ENCODE results near the gene SH2D5.

Gene SH2D5

GRCh38 chr1:20684050-20684620, 48.4 kb downstream of the SH2D5 start:
- Histone ChIP-seq H3K36me3 (ENCODE audit: control insufficient read depth in 2 of 2, insufficient read depth in 1 of 2, low read length in 2 of 2) (peaks cover 0 to 5% of the 10 kb centered on the region in 2 experiments; a peak in 1 of 3 replicates), H3K4me3 (ENCODE audit: low read depth, low read length) (no peak overlapping the region), H3K27ac (ENCODE audit: extremely low read depth, low read depth, low read length) (no peak overlapping the region), H3K4me1 (ENCODE audit: control insufficient read depth, insufficient read depth, low read length) (no peaks in the 10 kb centered on the region), H3K9me3 (ENCODE audit: control insufficient read depth, insufficient read depth, low read depth, low read length) (no peaks in the 10 kb centered on the region)
- no peak for TF ChIP-seq ZNF311 (tag by site-specific recombination; IDR thresholded peaks at IDR 0.05; ENCODE audit: borderline replicate concordance)
- no peak for TF ChIP-seq ZNF10 (tag by site-specific recombination; IDR thresholded peaks at IDR 0.05)
- no peak for TF ChIP-seq ZNF426 (tag by site-specific recombination; IDR thresholded peaks at IDR 0.05)
- no peak for TF ChIP-seq TCF7L2 (IDR thresholded peaks at IDR 0.05; ENCODE audit: borderline replicate concordance, low read depth, low read length)
- no peak for TF ChIP-seq SCRT1 (tag by site-specific recombination; IDR thresholded peaks at IDR 0.05; ENCODE audit: borderline replicate concordance)
- no peak for TF ChIP-seq ZFP41 (tag by site-specific recombination; IDR thresholded peaks at IDR 0.05; ENCODE audit: borderline replicate concordance)
- TF ChIP-seq ZBTB6 (tag by site-specific recombination; IDR thresholded peaks at IDR 0.05): no peak
- TF ChIP-seq PRDM6 (tag by site-specific recombination; IDR thresholded peaks at IDR 0.05): no peak
- TF ChIP-seq EGR2 (tag by site-specific recombination; IDR thresholded peaks at IDR 0.05; ENCODE audit: low read depth): no peak
- TF ChIP-seq SCRT2 (tag by site-specific recombination; IDR thresholded peaks at IDR 0.05): no peak
- TF ChIP-seq ZNF596 (tag by site-specific recombination; IDR thresholded peaks at IDR 0.05): no peak
- no peak for TF ChIP-seq ZNF133 (tag by site-specific recombination; IDR thresholded peaks at IDR 0.05)
- no peak for TF ChIP-seq ZNF449 (tag by site-specific recombination; IDR thresholded peaks at IDR 0.05)
- TF ChIP-seq ZNF837 (tag by site-specific recombination; IDR thresholded peaks at IDR 0.05): no peak
- TF ChIP-seq ZNF292 (tag by site-specific recombination; IDR thresholded peaks at IDR 0.05; ENCODE audit: borderline replicate concordance, low read depth): no peak
- TF ChIP-seq ZNF626 (tag by site-specific recombination; IDR thresholded peaks at IDR 0.05): no peak
- CTCF ChIA-PET: interaction anchor here (0.7 to 1.2 kb wide), 2 partner anchors 9 to 332 kb away, joined by 3 read pairs; no protein-coding TSS in a partner anchor
- POLR2A ChIA-PET: interaction anchor here (0.5 kb wide), 1 partner anchor 305 kb away, joined by 3 read pairs; no protein-coding TSS in a partner anchor

GRCh38 chr1:20683614-20684013, 48.9 kb downstream of the SH2D5 start:
- Histone ChIP-seq H3K36me3 (ENCODE audit: control insufficient read depth in 2 of 2, insufficient read depth in 1 of 2, low read length in 2 of 2) (peaks cover 0 to 3% of the 10 kb centered on the region in 2 experiments; a peak in 1 of 3 replicates), H3K4me3 (ENCODE audit: low read depth, low read length) (no peak overlapping the region), H3K9me3 (ENCODE audit: control insufficient read depth, insufficient read depth, low read depth, low read length) (no peaks in the 10 kb centered on the region), H3K4me1 (ENCODE audit: control insufficient read depth, insufficient read depth, low read length) (no peaks in the 10 kb centered on the region), H3K27ac (ENCODE audit: extremely low read depth, low read depth, low read length) (no peak overlapping the region)
- TF ChIP-seq ZNF394 (tag by site-specific recombination; IDR thresholded peaks at IDR 0.05; ENCODE audit: borderline replicate concordance) (no peak), ZNF645 (tag by site-specific recombination; IDR thresholded peaks at IDR 0.05) (no peak), ZNF239 (tag by site-specific recombination; IDR thresholded peaks at IDR 0.05) (no peak), INSM2 (tag by site-specific recombination; IDR thresholded peaks at IDR 0.05) (no peak), ZSCAN23 (tag by site-specific recombination; IDR thresholded peaks at IDR 0.05) (no peak), ZNF621 (tag by site-specific recombination; IDR thresholded peaks at IDR 0.05) (no peak), ZNF274 (IDR thresholded peaks at IDR 0.05; ENCODE audit: low read length) (no peak), ZNF274 (tag by site-specific recombination; IDR thresholded peaks at IDR 0.05; ENCODE audit: borderline replicate concordance) (no peak), ZEB2 (tag by site-specific recombination; IDR thresholded peaks at IDR 0.05) (no peak)
- POLR2A ChIA-PET: no interaction called here
- CTCF ChIA-PET: interaction anchor here (0.5 to 1.2 kb wide), 2 partner anchors 10 to 902 kb away, joined by 3 read pairs; no protein-coding TSS in a partner anchor
